Thymus (tissue), 11 donors: ENCODE data around the gene DGKD. TPM values are rescaled to one million over a fixed set of nuclear protein-coding genes. Genes with fewer than 3 reads are reported as not detected.

ENCODE experiments used
- DNase-seq, 9 donors: peaks; one replicate each; pipeline ENCODE4 v3.0.0-alpha.2; 2013; ENCODE audit warnings: low spot score in 9 of 9, low read depth in 6 of 9, missing footprints in 1 of 9
- H3K27ac ChIP-seq, 2 donors: one replicate each; pipeline ENCODE4 v1.5.1; 2013; ENCODE audit warnings: control low read depth in 1 of 2, low read depth in 1 of 2, low read length in 1 of 2, mild to moderate bottlenecking in 1 of 2, moderate library complexity in 1 of 2
- H3K27me3 ChIP-seq, 2 donors: one replicate each; pipeline ENCODE4 v1.5.1; 2013; ENCODE audit warnings: low read length in 1 of 2; ENCODE audit not compliant: control insufficient read depth in 2 of 2, insufficient read depth in 1 of 2
- H3K36me3 ChIP-seq, 2 donors: one replicate each; pipeline ENCODE4 v1.5.1; 2013; ENCODE audit warnings: low read length in 1 of 2, mild to moderate bottlenecking in 1 of 2, moderate library complexity in 1 of 2; ENCODE audit not compliant: control insufficient read depth in 2 of 2, insufficient read depth in 2 of 2
- H3K4me1 ChIP-seq, 2 donors: one replicate each; pipeline ENCODE4 v1.5.1; 2013; ENCODE audit warnings: low read length in 2 of 2; ENCODE audit not compliant: control insufficient read depth in 2 of 2, insufficient read depth in 2 of 2
- H3K4me3 ChIP-seq, 2 donors: one replicate each; pipeline ENCODE4 v1.5.1; 2013; ENCODE audit warnings: low read length in 2 of 2, control low read depth in 1 of 2, mild to moderate bottlenecking in 1 of 2
- H3K9me3 ChIP-seq, 2 donors: one replicate each; pipeline ENCODE4 v1.5.1; 2013; ENCODE audit warnings: low read length in 1 of 2, mild to moderate bottlenecking in 1 of 2; ENCODE audit not compliant: control insufficient read depth in 2 of 2, insufficient read depth in 1 of 2
- WGBS: extraction: QIAGEN DNeasy Blood & Tissue Kit; methylation state at CpG from one replicate; pipeline ENCODE4 v1.1.7; 2013; 5-methylcytosine and 5-hydroxymethylcytosine counted together
- polyA plus RNA-seq: library from polyadenylated mRNA; stranded (reverse); fragments of 200-250 nt; gene quantifications from one replicate; pipeline ENCODE4 v1.2.3, GENCODE V29; 2013
- total RNA-seq: library from RNA; stranded (reverse); fragments of 120-200 nt; gene quantifications from one replicate; pipeline ENCODE4 v1.2.4, GENCODE V29; 2013
- donor health status: healthy.

Gene DGKD
- total and polyA plus RNA-seq, 2 donors, result 8.0 to 23.5 TPM

- 83% methylated on average over 13 of the region's 13 CpGs for WGBS
- Histone ChIP-seq H3K9me3 (no peaks in the 10 kb centered on the region), H3K27ac (peak overlapping the region; percentile 18 to 64), H3K36me3 (peaks cover 0 to 4% of the 10 kb centered on the region in 2 donors), H3K27me3 (no peaks in the 10 kb centered on the region), H3K4me3 (no peak overlapping the region), H3K4me1 (peaks cover 30 to 48% of the 10 kb centered on the region in 2 donors)
- DNase-seq, result peak in 2 of 9 donors; percentile 54 to 69
Observed at GRCh38 chr2:233422050-233422639, 67.9 kb downstream of the DGKD start.

GRCh38 chr2:233422649-233423551 lies 68.6 kb downstream of the DGKD start:
- Histone ChIP-seq H3K9me3 (no peaks in the 10 kb centered on the region), H3K4me3 (no peak overlapping the region), H3K36me3 (peaks cover 0 to 4% of the 10 kb centered on the region in 2 donors), H3K27ac (no peak overlapping the region), H3K27me3 (no peaks in the 10 kb centered on the region), H3K4me1 (peaks cover 30 to 45% of the 10 kb centered on the region in 2 donors)
- no peak for DNase-seq
- 97% methylated on average over 12 of the region's 12 CpGs for WGBS

- peaks cover 0 to 4% of the 10 kb centered on the region in 2 donors for H3K36me3 ChIP-seq
- H3K27me3 ChIP-seq, result no peaks in the 10 kb centered on the region
- no peak for DNase-seq
- peaks cover 25 to 39% of the 10 kb centered on the region in 2 donors for H3K4me1 ChIP-seq
- H3K4me3 ChIP-seq, result no peak overlapping the region
- H3K27ac ChIP-seq, result no peak overlapping the region
- WGBS, result 97% methylated on average over 6 of the region's 6 CpGs
- H3K9me3 ChIP-seq, result no peaks in the 10 kb centered on the region
Observed at GRCh38 chr2:233423552-233423860, 69.2 kb downstream of the DGKD start.

DNA sequence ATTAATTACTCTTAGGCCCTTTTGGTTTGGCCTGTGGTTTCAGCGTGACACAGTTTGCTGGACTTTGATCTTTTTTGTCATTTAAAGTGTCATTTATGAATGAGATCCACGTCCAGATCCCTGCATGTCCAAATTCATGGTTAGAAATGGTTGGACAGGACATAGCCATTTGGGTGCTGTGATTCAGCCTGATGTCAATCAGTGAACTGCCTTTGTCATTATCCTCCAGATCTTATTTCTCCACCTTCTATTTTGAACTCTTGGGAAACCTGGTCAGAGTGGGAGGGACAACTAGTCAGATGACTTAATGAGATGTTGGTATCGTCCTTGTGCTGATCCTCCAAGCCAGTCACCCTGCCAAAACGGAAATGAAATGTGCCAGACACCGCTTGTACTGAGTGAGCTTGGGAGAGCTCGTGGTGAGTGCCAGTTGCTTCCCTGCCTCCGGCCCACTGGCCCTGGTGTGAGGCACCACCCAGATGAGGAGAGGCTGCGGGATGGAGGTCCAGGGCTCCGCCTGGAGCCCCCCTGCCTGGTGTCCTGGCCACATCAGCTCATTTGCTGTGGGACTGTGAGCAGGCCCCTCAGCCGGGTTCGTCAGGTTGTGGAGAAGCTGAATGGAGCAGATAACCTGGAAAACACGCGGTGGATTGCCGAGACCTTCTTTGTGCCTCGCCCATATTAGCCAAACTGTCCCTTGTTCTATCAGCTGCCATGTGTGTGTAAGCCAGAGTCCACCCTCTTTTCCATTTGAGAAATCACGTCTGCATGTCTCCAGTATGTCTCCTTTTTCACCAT lies 70.1 kb downstream of the DGKD start:
- H3K27ac ChIP-seq, result no peak overlapping the region
- 97% methylated on average over 16 of the region's 16 CpGs for WGBS
- no peaks in the 10 kb centered on the region for H3K27me3 ChIP-seq
- peaks cover 17 to 30% of the 10 kb centered on the region in 2 donors for H3K4me1 ChIP-seq
- H3K4me3 ChIP-seq, result no peak overlapping the region
- DNase-seq, result no peak
- H3K36me3 ChIP-seq, result peaks cover 0 to 4% of the 10 kb centered on the region in 2 donors
- no peaks in the 10 kb centered on the region for H3K9me3 ChIP-seq

- Histone ChIP-seq H3K36me3 (peaks cover 0 to 4% of the 10 kb centered on the region in 2 donors), H3K4me1 (peaks cover 7 to 10% of the 10 kb centered on the region in 2 donors), H3K27ac (no peak overlapping the region), H3K9me3 (no peaks in the 10 kb centered on the region), H3K27me3 (no peaks in the 10 kb centered on the region), H3K4me3 (no peak overlapping the region)
- no peak for DNase-seq
- WGBS, result 94% methylated on average over 7 of the region's 7 CpGs
Observed at GRCh38 chr2:233426619-233427342, 72.5 kb downstream of the DGKD start.

DNA sequence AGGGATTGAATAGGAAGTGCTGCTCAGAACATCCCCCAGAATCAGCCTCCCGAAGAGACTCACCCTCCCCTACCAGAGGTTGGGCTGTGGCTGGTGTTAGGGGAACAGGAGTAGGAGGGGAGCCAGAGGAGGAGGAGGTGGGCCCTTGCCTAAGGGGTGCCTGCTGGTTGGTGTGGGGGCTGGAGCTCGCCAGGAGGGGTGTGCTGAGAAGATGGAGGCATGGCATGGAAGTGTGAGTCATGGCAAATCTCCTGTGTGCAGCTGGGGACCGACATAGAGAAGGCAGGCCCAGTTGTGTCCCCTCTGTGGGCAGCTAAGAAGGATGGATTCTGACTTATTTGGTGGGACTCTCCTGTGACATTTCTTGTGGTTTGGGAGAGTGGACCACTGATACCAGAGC lies 73.7 kb downstream of the DGKD start:
- DNase-seq, result no peak
- Histone ChIP-seq H3K4me3 (no peak overlapping the region), H3K9me3 (no peaks in the 10 kb centered on the region), H3K27me3 (no peaks in the 10 kb centered on the region), H3K36me3 (peaks cover 0 to 4% of the 10 kb centered on the region in 2 donors), H3K27ac (no peak overlapping the region), H3K4me1 (no peaks in the 10 kb centered on the region)
- 89% methylated on average over 3 of the region's 3 CpGs for WGBS

DNA sequence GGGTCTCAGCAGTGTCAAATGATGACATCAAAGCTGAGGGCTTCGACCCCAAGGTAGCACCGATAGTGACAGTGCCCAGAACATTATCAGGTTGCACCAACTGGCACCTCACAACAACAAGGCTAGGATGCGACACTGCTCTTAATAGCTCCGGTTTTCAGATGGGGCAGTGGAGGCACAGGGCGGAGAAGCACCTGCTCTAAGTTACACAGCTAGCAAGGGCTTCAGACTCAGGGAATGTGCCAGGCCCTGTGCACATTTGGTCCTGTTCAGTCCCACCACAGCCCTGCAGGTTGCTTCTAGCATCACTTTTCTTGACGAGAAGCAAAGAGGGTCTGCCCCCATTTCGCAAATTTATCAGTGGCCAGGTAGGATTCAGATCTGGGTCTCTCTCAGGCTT lies 74.1 kb downstream of the DGKD start:
- Histone ChIP-seq H3K4me3 (no peak overlapping the region), H3K4me1 (no peaks in the 10 kb centered on the region), H3K27me3 (no peaks in the 10 kb centered on the region), H3K27ac (no peak overlapping the region), H3K36me3 (peaks cover 0 to 4% of the 10 kb centered on the region in 2 donors), H3K9me3 (no peaks in the 10 kb centered on the region)
- DNase-seq, result no peak
- 97% methylated on average over 7 of the region's 7 CpGs for WGBS

GRCh38 chr2:233429175-233429897 lies 75.0 kb downstream of the DGKD start:
- WGBS, result 95% methylated on average over 20 of the region's 20 CpGs
- Histone ChIP-seq H3K27ac (no peak overlapping the region), H3K27me3 (no peaks in the 10 kb centered on the region), H3K36me3 (peaks cover 0 to 4% of the 10 kb centered on the region in 2 donors), H3K4me3 (no peak overlapping the region), H3K4me1 (no peaks in the 10 kb centered on the region), H3K9me3 (no peaks in the 10 kb centered on the region)
- no peak for DNase-seq
